Large intestine (tissue), 3 donors: ENCODE measurements around the gene RPL26. TPM values are rescaled to one million over a fixed set of nuclear protein-coding genes. Genes with fewer than 3 reads are reported as not detected.
"Not testable (repeated sequence)": the region's sequence is repeated elsewhere in the genome, so short reads cannot be mapped to it uniquely, and the experiment has no call there.

Experiments used
- DNase-seq, 2 donors: peaks; one replicate each; pipeline versions ENCODE4 v3.0.0 to v3.0.0-alpha.2; 2013
- H3K27ac ChIP-seq: one replicate; pipeline ENCODE4 v1.5.1; 2013; ENCODE audit warnings: low read length
- H3K27me3 ChIP-seq: 2 replicates; pipeline ENCODE4 v1.6.1; 2013; ENCODE audit warnings: low read length; ENCODE audit not compliant: control insufficient read depth, insufficient read depth
- H3K36me3 ChIP-seq: 2 replicates; pipeline ENCODE4 v1.6.1; 2013; ENCODE audit warnings: low read length; ENCODE audit not compliant: control insufficient read depth, insufficient read depth
- H3K4me1 ChIP-seq: one replicate; pipeline ENCODE4 v1.6.1; 2013; ENCODE audit warnings: low read length; ENCODE audit not compliant: control insufficient read depth, insufficient read depth
- H3K4me3 ChIP-seq: one replicate; pipeline ENCODE4 v1.5.1; 2013; ENCODE audit warnings: low read length
- H3K9me3 ChIP-seq: one replicate; pipeline ENCODE4 v1.6.1; 2013; ENCODE audit warnings: mild to moderate bottlenecking, low read depth, low read length, moderate library complexity; ENCODE audit not compliant: control insufficient read depth
- WGBS: methylation state at CpG from one replicate; pipeline ENCODE4 v1.1.5; 2013; ENCODE audit warnings: low lambda C conversion rate; ENCODE audit not compliant: insufficient coverage; 5-methylcytosine and 5-hydroxymethylcytosine counted together
- polyA plus RNA-seq: library from polyadenylated mRNA; unstranded; fragments of 120-200 nt; gene quantifications from one replicate; pipeline ENCODE4 v1.2.1, GENCODE V29; 2013

Gene RPL26
- polyA plus RNA-seq, 1 donor, result 3,709 TPM

GRCh38 chr17:8402921-8403536, 20.0 kb upstream of the RPL26 start:
- Histone ChIP-seq H3K9me3 (no peaks in the 10 kb centered on the region), H3K4me3 (no peak overlapping the region), H3K36me3 (no peaks in the 10 kb centered on the region), H3K27me3 (peaks cover 2% of the 10 kb centered on the region), H3K4me1 (no peaks in the 10 kb centered on the region), H3K27ac (no peak overlapping the region)
- 80% methylated on average over 2 of the region's 11 CpGs for WGBS
- no peak for DNase-seq

- DNase-seq, result no peak
- WGBS, result 83% methylated on average over 2 of the region's 2 CpGs
- Histone ChIP-seq H3K4me3 (no peak overlapping the region), H3K27ac (no peak overlapping the region), H3K36me3 (no peaks in the 10 kb centered on the region), H3K27me3 (peaks cover 16% of the 10 kb centered on the region), H3K9me3 (no peaks in the 10 kb centered on the region), H3K4me1 (no peaks in the 10 kb centered on the region)
Measured at GRCh38 chr17:8401107-8401506, 18.1 kb upstream of the RPL26 start.

DNA sequence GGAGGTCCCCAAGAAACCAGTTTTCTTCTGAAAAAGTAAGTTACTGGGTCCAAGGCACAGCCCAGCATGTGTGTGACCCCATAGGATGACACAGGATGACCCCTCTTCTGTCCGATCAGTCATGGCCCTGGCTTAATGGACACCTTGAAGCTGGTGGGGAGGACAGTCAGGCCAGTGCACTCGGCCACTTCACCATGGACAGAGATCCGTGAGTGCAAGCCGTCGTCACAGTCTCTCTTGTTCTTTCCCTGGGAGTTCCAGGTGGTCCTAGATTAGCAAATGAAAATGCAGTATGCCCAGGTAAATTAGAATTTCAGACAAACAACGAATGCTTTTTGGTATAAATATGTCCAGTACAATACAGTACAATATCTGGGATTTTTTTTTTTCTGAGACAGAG, 16.0 kb upstream of the RPL26 start:
- Histone ChIP-seq H3K27me3 (peaks cover 31% of the 10 kb centered on the region), H3K36me3 (no peaks in the 10 kb centered on the region), H3K9me3 (no peaks in the 10 kb centered on the region), H3K27ac (no peak overlapping the region), H3K4me1 (no peaks in the 10 kb centered on the region), H3K4me3 (no peak overlapping the region)
- DNase-seq, result no peak
- WGBS, result no CpG with 5 or more reads among the region's 6 CpGs

GRCh38 chr17:8397636-8398035, 14.6 kb upstream of the RPL26 start, which contains the start of gene RNF222:
TSS of gene RNF222 (minus strand) at chr17:8397827. CDS start at chr17:8393461, 4,366 bp downstream.
- H3K27me3 ChIP-seq, result peaks cover 42% of the 10 kb centered on the region
- no peak within 1 kb of the TSS for H3K27ac ChIP-seq
- no peak within 1 kb of the TSS for H3K4me3 ChIP-seq
- H3K4me1 ChIP-seq, result no peaks in the 10 kb centered on the region
- H3K36me3 ChIP-seq, result no peaks in the 10 kb centered on the region
- H3K9me3 ChIP-seq, result no peaks in the 10 kb centered on the region
- no CpG with 5 or more reads among the region's 13 CpGs for WGBS
- DNase-seq, result no peak

DNA sequence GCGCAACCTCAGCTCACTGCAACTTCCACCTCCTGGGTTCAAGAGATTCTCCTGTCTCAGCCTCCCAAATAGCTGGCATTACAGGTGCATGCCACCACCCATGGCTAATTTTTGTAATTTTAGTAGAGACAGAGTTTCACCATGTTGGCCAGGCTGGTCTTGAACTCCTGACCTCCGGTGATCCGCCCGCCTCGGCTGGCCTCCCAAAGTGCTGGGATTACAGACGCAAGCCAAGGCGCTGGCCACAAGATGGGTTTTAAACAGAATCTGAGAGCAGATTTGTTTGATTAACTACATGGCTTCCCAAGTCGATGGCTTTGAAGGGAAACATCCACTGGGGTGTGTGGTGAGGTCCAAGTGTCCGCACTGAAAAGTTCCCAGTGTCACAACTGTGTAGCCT, 11.5 kb upstream of the RPL26 start:
- WGBS, result no CpG with 5 or more reads among the region's 9 CpGs
- H3K27me3 ChIP-seq, result peaks cover 53% of the 10 kb centered on the region
- not testable (repeated sequence) for DNase-seq

DNA sequence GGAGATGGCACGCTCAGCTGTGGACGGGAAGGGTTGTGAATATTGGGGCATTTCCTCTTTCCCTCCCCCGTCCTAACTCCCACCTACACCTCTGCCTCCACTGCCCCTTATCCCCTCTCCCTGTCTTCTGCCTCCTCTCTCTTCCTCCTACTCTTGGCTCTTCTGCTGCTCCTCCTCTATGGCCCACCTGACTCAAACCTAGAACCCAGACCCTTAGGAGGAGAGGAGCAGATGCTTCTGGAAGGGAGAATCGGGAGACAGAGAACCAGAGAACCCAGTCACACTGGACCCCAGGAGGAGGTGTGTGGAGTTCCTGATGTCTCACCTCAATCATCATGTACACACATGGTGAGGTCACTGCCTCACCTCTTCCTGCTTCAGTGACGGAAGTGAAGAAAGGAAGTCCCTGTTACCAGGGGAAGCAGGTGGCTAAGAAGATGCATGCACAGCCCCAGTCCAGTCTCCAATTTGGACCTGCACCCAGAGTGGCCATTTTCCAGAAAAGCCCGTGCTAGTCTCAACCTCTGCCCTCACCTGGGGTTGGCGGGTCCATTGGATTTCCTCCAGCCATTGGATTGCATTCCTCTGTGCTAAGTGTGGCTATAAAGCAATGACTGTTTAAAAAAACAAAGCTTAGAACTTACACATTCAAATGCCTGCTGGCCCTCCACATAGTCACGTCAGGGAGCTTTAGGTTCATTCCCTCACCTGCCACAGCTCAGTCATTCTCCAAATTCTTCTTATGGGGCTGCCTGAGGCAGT, 10.7 kb upstream of the RPL26 start:
- Histone ChIP-seq H3K4me1 (no peaks in the 10 kb centered on the region), H3K9me3 (no peaks in the 10 kb centered on the region), H3K36me3 (no peaks in the 10 kb centered on the region), H3K27me3 (peaks cover 51% of the 10 kb centered on the region), H3K4me3 (no peak overlapping the region), H3K27ac (no peak overlapping the region)
- no CpG with 5 or more reads among the region's 8 CpGs for WGBS
- DNase-seq, result no peak

More for the DNA sequence above, 11.5 kb upstream of the RPL26 start:
- H3K4me3 ChIP-seq, H3K36me3 ChIP-seq, H3K4me1 ChIP-seq, H3K27ac ChIP-seq, H3K9me3 ChIP-seq: not testable (repeated sequence)

- WGBS, result no CpG with 5 or more reads among the region's 46 CpGs
Measured at GRCh38 chr17:8392674-8393469, 9.9 kb upstream of the RPL26 start.

GRCh38 chr17:8392274-8392673, 9.3 kb upstream of the RPL26 start:
- Histone ChIP-seq H3K36me3 (no peaks in the 10 kb centered on the region), H3K4me1 (no peaks in the 10 kb centered on the region), H3K4me3 (no peak overlapping the region), H3K9me3 (no peaks in the 10 kb centered on the region), H3K27me3 (peaks cover 44% of the 10 kb centered on the region), H3K27ac (no peak overlapping the region)
- no peak for DNase-seq
- no CpG with 5 or more reads among the region's 18 CpGs for WGBS

More at GRCh38 chr17:8392674-8393469, 9.9 kb upstream of the RPL26 start:
- Histone ChIP-seq H3K4me1 (no peaks in the 10 kb centered on the region), H3K4me3 (no peak overlapping the region), H3K27ac (no peak overlapping the region), H3K9me3 (no peaks in the 10 kb centered on the region), H3K27me3 (peaks cover 49% of the 10 kb centered on the region), H3K36me3 (no peaks in the 10 kb centered on the region)
- no peak for DNase-seq

GRCh38 chr17:8391711-8392110, 8.7 kb upstream of the RPL26 start:
- no peak for DNase-seq
- WGBS, result no CpG with 5 or more reads among the region's 9 CpGs
- H3K4me3 ChIP-seq, result no peak overlapping the region
- H3K36me3 ChIP-seq, result no peaks in the 10 kb centered on the region
- H3K27me3 ChIP-seq, result peaks cover 41% of the 10 kb centered on the region
- no peaks in the 10 kb centered on the region for H3K4me1 ChIP-seq
- no peaks in the 10 kb centered on the region for H3K9me3 ChIP-seq
- H3K27ac ChIP-seq, result no peak overlapping the region

- peaks cover 5% of the 10 kb centered on the region for H3K4me1 ChIP-seq
- no CpG with 5 or more reads among the region's 7 CpGs for WGBS
- no peaks in the 10 kb centered on the region for H3K36me3 ChIP-seq
- no peaks in the 10 kb centered on the region for H3K9me3 ChIP-seq
- no peak for DNase-seq
- H3K27ac ChIP-seq, result no peak overlapping the region
- peaks cover 13% of the 10 kb centered on the region for H3K27me3 ChIP-seq
- no peak overlapping the region for H3K4me3 ChIP-seq
Measured at GRCh38 chr17:8387914-8388651, 5.1 kb upstream of the RPL26 start.
